ENCODE results near the gene TAS2R20. TPM values are rescaled to one million over a fixed set of nuclear protein-coding genes. Genes with fewer than 3 reads are reported as not detected.

Gene TAS2R20
- total RNA-seq, 1 experiment from 2014 or later, result 1.3 TPM

DNA sequence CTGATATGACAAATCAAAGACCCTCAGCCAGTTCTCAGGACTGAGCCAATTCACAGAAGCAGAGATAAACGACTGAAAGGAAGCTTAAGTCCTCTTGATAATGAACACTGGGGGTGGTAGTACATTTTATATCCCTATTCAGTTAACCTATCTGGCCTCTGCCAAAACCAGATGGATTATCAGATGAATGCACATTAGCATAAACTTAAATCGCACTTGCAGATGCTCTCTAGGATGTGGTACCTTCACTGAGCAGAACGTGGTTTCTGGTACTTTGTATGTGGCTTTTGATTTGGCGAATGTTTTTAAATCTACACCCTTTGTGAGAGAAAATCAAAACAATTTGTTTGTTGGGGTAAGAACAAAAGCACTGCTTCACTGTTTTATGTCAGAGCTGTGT is 37.9 kb downstream of the TAS2R20 start:
- Histone ChIP-seq H4K20me1 (ENCODE audit: control insufficient read depth, insufficient read depth, insufficient read length) (no peaks in the 10 kb centered on the region), H3K23ac (ENCODE audit: insufficient read length, low read depth, low read length) (no peak overlapping the region), H3K27ac (ENCODE audit: insufficient read length, low read depth, low read length) (no peak overlapping the region), H3K14ac (ENCODE audit: insufficient read depth, low read length) (no peak overlapping the region), H4K8ac (replicated peaks; ENCODE audit: insufficient read length, low read depth, low read length) (no peak overlapping the region), H3K79me1 (ENCODE audit: insufficient read depth, low read depth, low read length, poor library complexity, severe bottlenecking) (no peaks in the 10 kb centered on the region), H2BK12ac (ENCODE audit: insufficient read length, low read depth, low read length) (no peak overlapping the region), H2BK20ac (ENCODE audit: low read depth, low read length, poor library complexity, severe bottlenecking) (no peak overlapping the region), H3K27me3 (ENCODE audit: insufficient read depth, low read length) (no peaks in the 10 kb centered on the region), H3K79me2 (ENCODE audit: insufficient read depth, low read length) (no peaks in the 10 kb centered on the region), H3K18ac (ENCODE audit: insufficient read length, low read depth, low read length) (no peak overlapping the region), H3K9ac (ENCODE audit: extremely low read depth, insufficient read length, low read length) (no peak overlapping the region), H3K4me2 (ENCODE audit: insufficient read depth, insufficient read length, low read length) (no peak overlapping the region), H2AK5ac (ENCODE audit: insufficient read length, low read length) (no peak overlapping the region), H4K5ac (ENCODE audit: insufficient read length, low read depth, low read length) (no peak overlapping the region), H2AFZ (ENCODE audit: low read length) (no peak overlapping the region), H3K23me2 (ENCODE audit: insufficient read length, low read depth, low read length, poor library complexity, severe bottlenecking) (no peaks in the 10 kb centered on the region), H2BK15ac (ENCODE audit: low read depth, low read length) (no peak overlapping the region), H3K4me1 (ENCODE audit: insufficient read depth, low read length) (no peaks in the 10 kb centered on the region), H3T11ph (ENCODE audit: low read length) (no peak overlapping the region), H3K4ac (ENCODE audit: low read depth, low read length) (no peak overlapping the region), H4K91ac (ENCODE audit: insufficient read length, low read depth, low read length) (no peak overlapping the region), H2BK5ac (ENCODE audit: insufficient read length, low read length) (no peak overlapping the region), H2BK120ac (ENCODE audit: low read depth, low read length, poor library complexity, severe bottlenecking) (no peak overlapping the region), H3K56ac (ENCODE audit: insufficient read length, low read depth, low read length) (no peak overlapping the region), H3K9me3 (ENCODE audit: control insufficient read depth, low read depth, low read length) (no peaks in the 10 kb centered on the region)
- no peak overlapping the region for H3K4me3 Mint-ChIP-seq
- H3K9me3 Mint-ChIP-seq, result peaks cover 9 to 12% of the 10 kb centered on the region in 2 experiments
- H3K36me3 Mint-ChIP-seq (ENCODE audit: insufficient read depth in 1 of 3, low read depth in 3 of 3), result peaks cover 14 to 18% (median 17%) of the 10 kb centered on the region in 3 experiments
- no peaks in the 10 kb centered on the region for H3K27me3 Mint-ChIP-seq (ENCODE audit: low read depth)
- DNase-seq, result no peak
- WGBS (ENCODE audit: extremely low coverage, insufficient read length, low lambda C conversion rate), result no CpG with 5 or more reads among the region's 4 CpGs
- TF ChIP-seq, protein P1, sequence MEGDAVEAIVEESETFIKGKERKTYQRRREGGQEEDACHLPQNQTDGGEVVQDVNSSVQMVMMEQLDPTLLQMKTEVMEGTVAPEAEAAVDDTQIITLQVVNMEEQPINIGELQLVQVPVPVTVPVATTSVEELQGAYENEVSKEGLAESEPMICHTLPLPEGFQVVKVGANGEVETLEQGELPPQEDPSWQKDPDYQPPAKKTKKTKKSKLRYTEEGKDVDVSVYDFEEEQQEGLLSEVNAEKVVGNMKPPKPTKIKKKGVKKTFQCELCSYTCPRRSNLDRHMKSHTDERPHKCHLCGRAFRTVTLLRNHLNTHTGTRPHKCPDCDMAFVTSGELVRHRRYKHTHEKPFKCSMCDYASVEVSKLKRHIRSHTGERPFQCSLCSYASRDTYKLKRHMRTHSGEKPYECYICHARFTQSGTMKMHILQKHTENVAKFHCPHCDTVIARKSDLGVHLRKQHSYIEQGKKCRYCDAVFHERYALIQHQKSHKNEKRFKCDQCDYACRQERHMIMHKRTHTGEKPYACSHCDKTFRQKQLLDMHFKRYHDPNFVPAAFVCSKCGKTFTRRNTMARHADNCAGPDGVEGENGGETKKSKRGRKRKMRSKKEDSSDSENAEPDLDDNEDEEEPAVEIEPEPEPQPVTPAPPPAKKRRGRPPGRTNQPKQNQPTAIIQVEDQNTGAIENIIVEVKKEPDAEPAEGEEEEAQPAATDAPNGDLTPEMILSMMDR (conservative IDR thresholded peaks at IDR 0.05), result no peak
- H3K4me1 Mint-ChIP-seq, result no peaks in the 10 kb centered on the region
- H3K27ac Mint-ChIP-seq, result no peak overlapping the region
